GM11168 (cell line): Measurements from ENCODE around the gene TSC22D1.

ENCODE experiments used
- in situ Hi-C: fragments of 300-500 bp; cut with MboI; formaldehyde crosslinking; loops from one replicate; pipeline ENCODE4 v1.12.0; 2022; ENCODE audit warnings: low sequenced_read_pairs; ENCODE audit not compliant: unreplicated experiment

TSC22D1 gene

GRCh38 chr13:44414716-44415115 lies 161.4 kb downstream of the TSC22D1 start:
- in situ Hi-C loops = no loop called here

GRCh38 chr13:44413095-44413494 lies 163.0 kb downstream of the TSC22D1 start:
- in situ Hi-C loops = no loop called here

DNA sequence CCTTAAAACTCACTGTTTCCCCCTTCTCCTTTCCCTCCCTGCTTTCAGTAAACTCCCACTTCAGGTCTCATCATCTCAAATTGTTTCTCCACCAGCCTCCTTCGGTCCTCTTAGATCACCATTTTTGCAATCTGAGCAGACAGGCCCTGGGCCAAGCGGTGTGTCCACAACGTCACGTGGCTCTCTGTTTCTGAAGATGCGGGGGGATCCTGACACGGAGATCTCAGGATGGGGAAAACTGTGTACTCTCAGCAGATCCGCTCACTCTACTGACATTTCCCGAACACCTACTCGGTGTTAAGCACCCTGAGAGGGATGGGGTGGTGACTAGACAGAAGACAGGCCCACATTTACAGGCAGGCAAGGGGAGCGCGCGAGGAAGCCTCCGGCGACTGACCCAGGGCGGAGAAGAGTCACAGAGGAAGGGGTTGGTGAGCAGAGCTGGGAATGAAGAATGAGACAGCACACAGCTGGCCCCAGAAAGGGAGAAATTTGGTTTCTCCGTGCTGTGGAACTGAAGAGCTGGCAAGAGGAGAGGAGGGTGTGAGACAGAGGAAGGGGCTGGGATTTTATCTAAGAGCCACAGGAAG lies 163.7 kb downstream of the TSC22D1 start:
- in situ Hi-C loops = no loop called here

DNA sequence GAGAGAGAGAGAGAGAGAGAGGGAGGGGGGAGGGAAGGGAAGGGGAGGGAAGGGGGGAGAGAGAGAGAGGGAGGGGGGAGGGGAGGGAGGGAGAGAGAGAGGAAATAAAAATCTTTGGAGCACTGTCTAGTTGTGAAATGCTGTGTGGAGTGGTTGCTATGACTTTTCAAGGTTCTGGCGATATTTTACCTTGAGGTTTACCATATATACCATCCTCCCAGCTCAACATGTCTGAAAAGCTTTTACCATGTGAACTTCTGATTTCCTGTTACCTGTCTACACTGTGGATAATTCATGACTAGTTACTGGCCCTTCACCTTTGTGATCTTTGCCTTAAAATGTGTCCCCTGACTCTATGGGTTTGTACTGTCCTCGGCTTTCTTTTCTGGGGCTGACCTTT lies 164.3 kb downstream of the TSC22D1 start:
- in situ Hi-C loops = no loop called here

DNA sequence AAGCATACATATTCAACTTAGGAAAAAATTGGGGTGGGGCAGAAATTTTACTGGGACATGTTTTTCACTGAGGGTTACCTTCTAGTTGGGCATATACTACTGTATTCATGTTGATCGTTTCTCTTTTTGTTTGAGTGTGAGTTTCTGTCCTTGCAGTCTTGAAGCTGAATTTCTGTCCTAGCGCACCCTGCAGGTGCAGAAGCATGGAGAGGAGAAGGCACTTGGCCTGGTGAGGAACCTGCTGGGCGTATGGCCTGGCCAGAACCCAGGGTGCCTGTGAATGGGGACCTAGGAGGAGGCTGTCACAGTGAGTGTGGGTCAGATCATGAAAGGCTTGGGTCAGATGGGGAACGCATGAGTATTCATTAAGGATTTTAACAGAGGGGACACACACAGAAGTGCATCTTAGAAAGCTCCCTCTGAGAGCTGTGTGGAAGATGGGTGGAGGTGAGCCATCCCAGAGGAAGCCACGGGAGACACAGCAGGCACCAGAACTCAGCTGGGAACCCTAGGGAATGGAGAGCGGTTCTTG lies 165.7 kb downstream of the TSC22D1 start:
- in situ Hi-C loops = no loop called here

DNA sequence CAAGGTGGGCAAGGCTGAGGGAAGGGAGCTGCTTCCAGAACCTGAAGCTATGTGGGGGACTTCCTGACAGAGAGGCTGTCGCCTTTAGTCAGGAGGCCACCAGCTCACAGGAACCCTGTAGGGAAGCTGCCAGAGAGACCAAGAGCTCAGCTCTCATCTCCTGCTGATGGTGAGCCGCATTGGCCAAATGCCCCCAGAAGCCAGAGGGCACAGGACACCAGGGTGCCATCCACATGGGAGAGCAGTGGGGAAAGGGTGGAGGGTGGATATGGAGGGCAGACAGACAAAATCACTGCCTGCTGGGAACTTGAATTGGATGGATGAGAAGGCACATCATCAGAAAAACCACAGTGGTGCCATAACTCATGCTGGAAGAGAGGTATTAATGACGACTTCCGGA lies 166.5 kb downstream of the TSC22D1 start:
- in situ Hi-C loops = no loop called here

DNA sequence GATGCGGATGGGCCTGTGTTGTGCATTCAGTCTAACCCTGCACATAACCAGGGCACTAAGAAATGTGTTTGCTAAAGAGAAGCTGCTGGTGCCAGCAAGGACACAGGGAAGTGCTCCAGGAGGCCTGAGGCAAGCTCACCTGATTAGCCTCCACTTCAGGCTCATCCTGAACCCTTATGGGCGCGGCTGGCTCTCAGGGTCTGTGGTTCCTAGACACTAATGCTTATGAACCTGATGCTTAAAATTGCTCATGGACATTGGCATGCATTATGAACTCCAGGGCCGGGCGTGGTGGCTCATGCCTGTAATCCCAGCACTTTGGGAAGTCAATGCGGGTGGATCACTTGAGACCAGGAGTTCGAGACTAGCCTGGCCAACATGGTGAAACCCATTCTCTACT lies 168.2 kb downstream of the TSC22D1 start:
- in situ Hi-C loops = no loop called here

DNA sequence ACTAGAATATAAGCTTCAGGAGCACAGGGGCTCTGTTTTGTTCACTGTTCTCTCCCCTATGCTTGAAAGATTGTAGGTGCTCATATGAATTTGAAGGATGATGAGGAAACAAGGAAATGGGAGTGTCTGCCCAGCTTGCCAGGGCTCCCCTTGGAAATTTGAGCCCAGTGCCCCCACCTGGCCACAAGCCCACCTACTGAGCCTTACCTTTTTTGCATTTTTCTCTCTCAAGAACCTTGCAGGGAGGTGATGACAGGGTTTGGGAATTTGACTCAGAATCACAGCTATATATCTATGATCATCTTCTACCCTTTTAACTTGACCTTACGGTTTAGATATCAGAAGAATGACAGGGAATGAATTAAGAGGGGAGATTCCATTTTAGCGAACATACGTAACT lies 168.8 kb downstream of the TSC22D1 start:
- in situ Hi-C loops = no loop called here

GRCh38 chr13:44406617-44407016 lies 169.5 kb downstream of the TSC22D1 start:
- in situ Hi-C loops = no loop called here

DNA sequence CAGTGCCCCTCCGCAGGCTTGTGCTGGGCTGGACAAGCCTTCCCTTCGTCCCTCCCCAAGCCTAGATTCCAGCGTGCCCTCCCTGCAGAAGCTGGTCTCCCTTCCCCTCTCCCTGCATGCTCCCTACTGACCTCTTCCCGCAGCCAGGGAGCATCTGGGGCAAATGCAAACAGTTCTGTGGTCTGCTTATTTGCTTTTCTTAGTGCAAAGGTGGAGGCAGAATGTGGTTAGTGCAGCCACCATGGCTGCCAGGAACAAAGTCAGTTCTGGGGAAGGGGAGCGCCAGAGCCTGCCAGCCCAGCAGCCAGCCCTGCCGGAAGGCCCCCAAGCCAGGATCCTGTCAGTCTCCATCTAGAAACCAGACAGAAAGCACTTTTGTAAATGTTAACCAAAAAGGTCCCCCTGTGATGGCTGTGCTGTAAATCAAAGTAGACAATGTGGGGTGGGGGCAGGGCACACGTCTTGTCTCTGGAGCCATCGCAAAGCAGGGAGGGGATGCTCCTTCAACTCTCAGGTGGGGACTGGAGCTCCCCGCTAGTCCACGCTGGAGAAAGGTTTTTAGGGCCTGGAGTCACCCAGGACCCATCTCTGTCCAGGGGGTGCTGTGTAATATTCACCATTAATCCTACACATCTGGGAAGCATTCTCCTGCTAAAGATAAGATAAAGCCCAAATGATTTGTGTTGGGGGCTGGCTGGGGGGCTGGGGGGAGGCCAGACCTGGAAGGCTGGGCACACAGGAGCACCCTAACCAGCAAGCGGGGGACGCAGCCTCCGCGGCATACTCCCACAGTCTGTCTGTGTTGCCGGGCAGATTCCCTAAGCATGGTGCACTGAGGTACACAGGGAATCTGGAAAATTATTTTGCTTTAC lies 171.6 kb downstream of the TSC22D1 start:
- in situ Hi-C loops = no loop called here

- in situ Hi-C loops = no loop called here
These were observed 172.6 kb downstream of the TSC22D1 start for GRCh38 chr13:44403461-44404056.

GRCh38 chr13:44402899-44403445 lies 173.2 kb downstream of the TSC22D1 start:
- in situ Hi-C loops = no loop called here

- in situ Hi-C loops = no loop called here
These were observed 174.6 kb downstream of the TSC22D1 start for GRCh38 chr13:44401577-44401976.

DNA sequence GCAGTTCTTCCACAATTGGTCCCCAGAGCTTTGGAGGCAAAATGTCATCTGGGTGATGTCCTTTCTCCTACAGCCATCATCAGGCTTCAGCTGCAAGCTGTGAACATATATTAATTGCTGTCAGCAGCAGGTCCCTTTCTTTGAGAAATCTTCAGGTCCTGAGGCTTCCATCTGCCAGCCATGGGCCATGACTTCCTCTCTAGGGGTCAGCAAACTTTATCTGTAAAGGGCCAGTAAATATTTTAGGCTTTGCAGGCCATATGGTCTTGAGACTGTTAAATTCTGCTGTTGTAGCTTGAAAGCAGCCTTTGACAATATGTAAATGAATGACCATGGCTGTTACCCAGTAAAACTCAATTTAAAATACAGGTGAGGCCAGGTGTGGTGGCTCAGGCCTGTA lies 175.4 kb downstream of the TSC22D1 start:
- in situ Hi-C loops = no loop called here

DNA sequence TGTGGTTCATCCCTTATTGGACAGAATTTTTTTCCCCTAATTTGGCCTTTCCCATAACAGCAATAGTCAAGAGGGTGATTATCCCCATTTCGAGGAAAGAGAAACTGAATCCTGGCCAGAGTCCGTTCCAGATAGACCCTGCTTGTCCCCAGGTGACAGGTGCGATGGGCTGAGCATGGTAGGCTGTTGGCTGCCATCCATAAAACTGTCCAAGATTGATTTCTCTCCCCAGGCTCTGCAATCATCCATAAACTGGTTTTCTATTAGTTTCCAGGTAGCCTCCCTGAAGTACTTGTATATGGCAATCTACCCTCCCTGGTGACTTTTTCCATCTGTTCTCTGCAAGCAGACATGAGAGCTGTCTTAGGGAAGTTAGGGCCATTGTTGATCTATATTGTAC lies 177.1 kb downstream of the TSC22D1 start:
- in situ Hi-C loops = no loop called here

GRCh38 chr13:44398606-44399005 lies 177.5 kb downstream of the TSC22D1 start:
- in situ Hi-C loops = no loop called here

GRCh38 chr13:44397766-44398223 lies 178.3 kb downstream of the TSC22D1 start:
- in situ Hi-C loops = no loop called here

- in situ Hi-C loops = no loop called here
These were observed 179.2 kb downstream of the TSC22D1 start for GRCh38 chr13:44396701-44397580.

GRCh38 chr13:44395976-44396694 lies 180.0 kb downstream of the TSC22D1 start:
- in situ Hi-C loops = no loop called here
